GM19023 (cell line): Measurements from ENCODE around the gene NACC2.

Experiments used
- ATAC-seq: cut with Tn5 transposase; IDR thresholded peaks from one replicate; pipeline ENCODE4 v1.9.1; 2021; ENCODE audit warnings: mild to moderate bottlenecking, moderate library complexity; ENCODE audit not compliant: unreplicated experiment

NACC2 gene

GRCh38 chr9:136014924-136015633, 80.0 kb downstream of the NACC2 start:
- ATAC-seq = no peak

GRCh38 chr9:136014147-136014923, 80.8 kb downstream of the NACC2 start:
- no peak for ATAC-seq

- ATAC-seq = no peak
Observed at GRCh38 chr9:136013524-136014034, 81.5 kb downstream of the NACC2 start.

GRCh38 chr9:136013116-136013515, 82.0 kb downstream of the NACC2 start:
- no peak for ATAC-seq

- no peak for ATAC-seq
Observed at GRCh38 chr9:136012651-136013050, 82.4 kb downstream of the NACC2 start.

- no peak for ATAC-seq
Observed at GRCh38 chr9:136011703-136012496, 83.2 kb downstream of the NACC2 start.

- ATAC-seq = no peak
Observed at GRCh38 chr9:136011376-136011702, 83.8 kb downstream of the NACC2 start.

- ATAC-seq = no peak
Observed at GRCh38 chr9:136010615-136011361, 84.3 kb downstream of the NACC2 start.

- no peak for ATAC-seq
Observed at GRCh38 chr9:136010176-136010575, 84.9 kb downstream of the NACC2 start.

GRCh38 chr9:136009516-136009915, 85.6 kb downstream of the NACC2 start:
- no peak for ATAC-seq

- ATAC-seq = no peak
Observed at GRCh38 chr9:136008693-136008997, 86.4 kb downstream of the NACC2 start.

- no peak for ATAC-seq
Observed at GRCh38 chr9:136007934-136008692, 87.0 kb downstream of the NACC2 start.

GRCh38 chr9:136007276-136007933, 87.7 kb downstream of the NACC2 start:
- ATAC-seq = no peak

- no peak for ATAC-seq
Observed at GRCh38 chr9:136006169-136006568, 88.9 kb downstream of the NACC2 start.

- no peak for ATAC-seq
Observed at GRCh38 chr9:136004712-136005111, 90.4 kb downstream of the NACC2 start.

GRCh38 chr9:136004219-136004618, 90.9 kb downstream of the NACC2 start:
- no peak for ATAC-seq

GRCh38 chr9:136003411-136004218, 91.5 kb downstream of the NACC2 start:
- no peak for ATAC-seq

- ATAC-seq = no peak
Observed at GRCh38 chr9:136002881-136003280, 92.2 kb downstream of the NACC2 start.

- no peak for ATAC-seq
Observed at GRCh38 chr9:136002215-136002614, 92.9 kb downstream of the NACC2 start.
